Measurements from ENCODE around the gene MKNK1.
A peak's percentile ranks its signal among the peaks of the same experiment; 100 is the strongest.
"Not testable (repeated sequence)": the region's sequence is repeated elsewhere in the genome, so short reads cannot be mapped to it uniquely, and the experiment has no call there.

Gene MKNK1

DNA sequence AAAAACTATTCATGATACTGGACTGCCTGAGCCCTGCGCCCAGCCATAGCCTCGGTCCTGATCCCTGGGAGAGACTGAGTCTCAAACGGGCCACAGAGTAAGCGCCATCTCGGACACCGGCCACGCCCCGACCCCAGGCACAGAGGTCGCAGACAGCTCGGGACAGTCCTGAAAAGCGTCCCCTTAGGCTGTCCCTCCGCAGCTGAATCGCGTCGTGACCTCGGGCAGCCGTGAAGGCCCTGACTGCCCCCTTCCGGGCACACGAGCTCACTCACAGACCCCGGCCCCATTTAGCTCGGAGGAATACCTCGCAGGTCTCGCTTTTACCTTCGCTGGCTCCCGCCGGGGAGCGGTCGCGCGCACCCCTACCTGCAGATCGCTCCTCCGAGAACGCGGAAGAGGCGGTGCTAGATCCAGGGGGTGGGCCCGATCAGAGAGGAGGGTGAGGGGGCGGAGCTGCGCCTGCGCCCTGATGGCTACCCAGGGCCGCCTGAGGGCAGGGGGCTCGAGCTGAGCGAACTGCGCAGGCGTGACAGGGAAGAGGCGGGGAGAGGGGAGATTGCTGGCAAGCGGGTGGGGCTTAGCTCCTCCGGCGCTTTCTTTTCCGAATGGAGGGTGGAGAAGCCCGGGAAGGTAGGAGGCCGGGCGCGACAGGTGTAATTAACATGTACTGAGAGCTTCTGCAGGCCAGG, at the start of gene MKNK1:
Gene MKNK1 (minus strand): TSS at position 411 of the 692 bp plus-strand sequence. CDS start 20,941 bp downstream, outside the sequence.
- peak; percentile 99 for DNase-seq

DNA sequence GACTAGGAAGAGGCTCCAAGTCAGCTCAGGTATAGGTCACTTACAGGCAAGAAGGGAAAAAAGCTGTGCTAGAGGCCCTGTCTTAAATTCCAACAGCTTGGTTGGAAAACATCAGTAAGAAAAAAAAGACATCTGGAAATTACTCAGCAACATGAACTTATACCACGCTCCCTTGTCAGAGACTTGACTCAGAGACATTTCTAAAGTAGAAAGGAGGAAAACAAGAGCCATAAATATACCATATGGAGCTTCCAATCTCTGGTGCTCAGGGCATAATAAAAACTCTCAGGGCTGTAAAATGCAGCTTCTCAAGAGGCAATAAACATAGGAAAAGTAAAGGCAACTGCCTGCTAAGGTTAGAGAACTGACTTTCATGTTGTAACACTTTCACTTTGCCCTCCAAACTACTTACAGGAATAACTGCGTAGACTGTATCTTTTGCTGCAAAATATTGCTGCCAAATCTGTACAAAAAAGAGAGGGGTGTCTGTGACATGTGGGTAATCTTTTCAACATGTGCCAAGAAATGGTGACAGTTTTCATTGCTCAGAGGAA, 49.4 kb upstream of the MKNK1 start:
- DNase-seq, result no peak

DNA sequence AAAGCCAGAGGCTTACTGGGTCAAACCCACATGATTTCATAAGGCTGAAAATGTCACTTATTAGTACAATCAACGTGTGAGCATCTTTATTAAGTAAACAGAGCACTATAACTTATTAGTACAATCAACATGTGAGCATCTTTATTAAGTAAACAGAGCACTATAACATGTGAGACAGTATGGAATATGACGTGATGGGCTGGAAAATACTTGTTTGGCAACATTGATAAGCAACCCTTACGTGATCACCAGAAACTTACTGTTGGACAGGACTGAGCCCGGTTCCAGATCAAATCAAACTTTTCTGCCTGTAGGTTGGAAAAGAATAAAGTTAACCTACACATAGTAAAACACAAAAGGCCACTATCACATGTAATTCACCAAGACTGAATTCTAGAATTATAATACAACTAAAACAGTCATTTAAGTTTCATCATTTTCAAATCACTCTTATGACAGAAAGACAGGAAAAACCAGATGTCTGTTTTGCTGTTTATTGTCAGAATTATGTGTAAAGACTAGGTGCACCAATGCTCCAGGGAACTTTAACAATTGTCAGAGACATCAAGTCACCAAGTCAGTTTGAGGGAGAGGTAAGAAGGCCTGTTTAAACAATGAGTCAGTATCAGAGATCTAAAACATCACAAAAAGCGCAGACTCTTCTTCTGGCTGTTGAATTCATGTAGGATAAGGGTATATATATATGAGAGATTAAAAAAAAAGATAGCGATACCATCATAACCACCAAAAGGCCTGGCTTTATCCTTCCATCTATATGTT, 48.4 kb upstream of the MKNK1 start:
- DNase-seq, result no peak

DNA sequence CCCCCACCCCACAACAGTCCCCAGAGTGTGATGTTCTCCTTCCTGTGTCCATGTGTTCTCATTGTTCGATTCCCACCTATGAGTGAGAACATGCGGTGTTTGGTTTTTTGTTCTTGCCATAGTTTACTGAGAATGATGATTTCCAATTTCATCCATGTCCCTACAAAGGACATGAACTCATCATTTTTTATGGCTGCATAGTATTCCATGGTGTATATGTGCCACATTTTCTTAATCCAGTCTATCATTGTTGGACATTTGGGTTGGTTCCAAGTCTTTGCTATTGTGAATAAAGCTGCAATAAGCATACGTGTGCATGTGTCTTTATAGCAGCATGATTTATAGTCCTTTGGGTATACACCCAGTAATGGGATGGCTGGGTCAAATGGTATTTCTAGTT, 47.1 kb upstream of the MKNK1 start:
- not testable (repeated sequence) for DNase-seq

DNA sequence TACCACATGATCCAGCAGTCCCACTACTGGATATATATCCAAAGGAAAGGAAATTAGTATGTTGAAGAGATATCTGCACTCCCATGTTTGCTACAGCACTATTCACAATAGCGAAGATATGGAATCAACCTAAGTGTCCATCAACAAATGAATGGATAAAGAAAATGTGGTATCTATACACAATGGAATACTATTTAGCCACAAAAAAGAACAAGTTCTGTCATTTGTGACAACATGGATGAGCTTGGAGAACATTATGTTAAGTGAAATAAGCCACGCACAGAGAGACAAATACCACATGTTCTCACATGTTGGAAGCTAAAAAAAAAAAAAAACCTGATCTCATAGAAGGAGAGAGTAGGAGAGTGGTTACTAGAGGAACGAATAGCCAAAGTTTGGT, 46.4 kb upstream of the MKNK1 start:
- DNase-seq, result no peak

DNA sequence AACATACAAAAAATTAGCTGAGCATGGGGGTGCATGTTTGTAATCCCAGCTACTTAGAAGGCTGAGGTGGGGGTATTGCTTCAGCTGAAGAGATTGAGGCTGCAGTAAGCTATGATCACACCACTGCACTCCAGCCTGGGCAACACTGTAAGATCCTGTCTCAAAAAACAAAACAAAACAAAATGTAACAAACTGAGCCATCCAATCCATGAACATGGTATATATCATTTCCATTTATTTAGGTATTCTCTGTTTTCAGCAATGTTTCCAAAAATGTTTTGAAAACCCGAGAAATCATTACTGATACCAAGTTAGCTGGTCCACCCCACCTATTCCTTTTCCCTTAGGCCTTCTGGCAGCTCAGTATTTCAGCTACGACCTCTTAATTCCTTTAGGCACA, 45.7 kb upstream of the MKNK1 start:
- no peak for DNase-seq

DNA sequence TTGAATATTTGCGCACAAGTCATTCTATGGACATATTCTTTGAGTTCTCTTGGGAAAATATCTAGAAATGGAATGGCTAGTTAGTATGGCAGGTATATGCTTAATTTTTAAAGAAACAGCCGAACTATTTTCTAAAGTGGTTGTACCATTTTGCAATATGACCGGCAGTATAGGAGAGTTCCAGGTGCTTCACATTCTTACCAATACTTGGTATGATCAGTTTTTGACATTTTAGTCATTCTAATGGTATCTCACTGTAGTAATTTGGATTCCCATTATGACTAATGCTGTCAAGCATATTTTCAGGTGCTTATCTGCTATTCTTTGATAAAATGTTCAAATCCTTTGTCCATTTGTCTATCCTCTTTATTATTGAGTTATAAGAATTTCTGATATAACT, 43.5 kb upstream of the MKNK1 start:
- no peak for DNase-seq

DNA sequence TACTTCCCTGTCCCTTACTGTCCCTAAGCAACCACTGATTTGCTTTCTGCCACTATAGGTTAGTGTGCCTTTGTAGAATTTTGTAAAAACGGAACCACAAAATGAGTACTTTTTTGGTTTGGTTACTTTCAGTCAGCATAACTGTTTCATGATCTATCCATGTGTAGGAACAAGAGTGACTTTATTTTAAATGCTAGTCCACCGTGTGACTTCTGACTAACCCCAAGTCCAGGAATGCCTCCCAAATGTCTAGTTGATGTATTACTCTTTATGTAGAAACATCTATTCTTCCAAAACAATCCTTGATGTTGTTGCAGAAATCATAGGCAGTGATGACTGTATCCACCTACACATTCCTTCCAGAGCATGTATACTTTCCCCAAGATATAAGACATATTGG, 42.8 kb upstream of the MKNK1 start:
- DNase-seq, result no peak

DNA sequence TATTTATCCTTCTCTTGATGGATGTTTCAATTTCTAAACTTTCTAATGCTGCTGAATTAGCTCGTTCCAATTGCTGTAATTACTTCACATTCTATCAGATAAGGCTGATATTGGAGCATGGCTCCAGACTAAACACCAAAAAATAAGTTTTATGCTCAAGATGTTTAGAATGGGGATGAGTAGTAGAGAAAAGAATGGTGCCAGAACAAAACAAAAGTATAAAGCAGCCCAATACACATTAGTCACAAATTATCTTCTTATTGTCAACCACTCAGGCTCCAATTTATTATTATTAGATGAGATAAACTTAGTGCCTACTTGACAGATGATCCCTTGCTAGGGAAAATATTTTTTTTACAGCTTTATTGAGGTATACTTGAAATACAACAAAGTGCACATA, 42.3 kb upstream of the MKNK1 start:
- DNase-seq, result no peak

DNA sequence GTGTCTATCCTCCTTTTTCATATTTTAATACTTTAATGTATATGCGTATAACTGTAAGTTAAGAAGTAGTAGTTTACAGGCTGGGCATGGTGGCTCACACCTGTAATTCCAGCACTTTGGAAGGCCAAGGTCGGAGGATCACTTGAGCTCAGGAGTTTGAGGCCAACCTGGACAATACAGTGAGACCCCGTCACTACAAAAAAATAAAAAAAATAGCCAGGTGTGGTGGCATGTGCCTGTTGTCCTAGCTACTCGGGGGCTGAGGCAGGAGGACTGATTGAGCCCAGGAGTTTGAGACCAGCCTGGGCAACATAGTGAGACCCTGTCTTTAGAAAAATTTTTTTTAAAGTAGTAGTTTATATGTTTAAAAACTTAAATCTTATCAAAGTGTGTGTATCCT, 41.7 kb upstream of the MKNK1 start:
- no peak for DNase-seq

DNA sequence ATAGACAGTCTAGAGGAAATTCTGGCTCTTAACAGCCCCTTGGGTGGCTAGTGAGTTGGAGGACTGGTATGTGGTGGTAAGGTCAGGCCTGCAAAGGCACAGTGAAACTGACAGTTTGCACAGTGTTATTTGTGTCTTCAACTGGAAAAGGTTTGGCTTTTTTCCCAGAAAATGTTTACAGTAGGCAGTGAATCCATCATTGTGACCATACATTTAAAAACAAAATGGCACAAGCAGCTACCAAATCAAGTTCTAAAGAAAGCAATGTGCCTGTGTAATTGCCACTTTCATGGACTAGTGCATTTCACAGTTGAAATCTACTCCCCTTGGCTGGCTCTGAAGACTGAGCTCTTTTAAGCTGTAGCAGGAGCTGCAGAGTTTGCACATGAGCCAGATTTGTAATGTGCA, 39.3 kb upstream of the MKNK1 start:
- DNase-seq, result no peak

DNA sequence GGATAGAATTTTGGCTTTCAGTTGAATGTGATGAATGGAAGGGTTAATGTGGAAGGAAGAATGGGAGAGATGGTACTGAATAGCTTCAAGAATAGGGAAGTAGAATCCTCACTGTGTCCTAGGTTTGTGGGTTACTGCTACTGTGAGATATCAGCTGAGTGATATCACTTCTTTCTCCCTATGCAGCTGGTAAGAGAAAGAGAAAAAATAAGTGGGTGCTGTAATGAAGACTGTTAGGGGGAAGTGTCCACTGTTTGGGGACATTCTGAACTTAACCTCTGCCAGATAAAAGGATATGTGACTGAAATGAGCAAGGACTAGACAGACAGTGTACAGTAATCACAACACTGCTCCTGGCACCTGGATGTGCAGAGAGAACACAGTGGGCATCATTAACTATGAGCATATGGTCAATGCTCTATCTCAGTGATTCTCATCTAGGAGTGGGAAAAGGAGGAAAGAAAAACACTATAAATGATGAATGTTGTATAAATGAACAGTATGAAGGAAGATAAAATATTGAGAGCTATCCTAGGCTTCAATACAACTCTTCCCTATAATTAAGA, 38.1 kb upstream of the MKNK1 start:
- no peak for DNase-seq

DNA sequence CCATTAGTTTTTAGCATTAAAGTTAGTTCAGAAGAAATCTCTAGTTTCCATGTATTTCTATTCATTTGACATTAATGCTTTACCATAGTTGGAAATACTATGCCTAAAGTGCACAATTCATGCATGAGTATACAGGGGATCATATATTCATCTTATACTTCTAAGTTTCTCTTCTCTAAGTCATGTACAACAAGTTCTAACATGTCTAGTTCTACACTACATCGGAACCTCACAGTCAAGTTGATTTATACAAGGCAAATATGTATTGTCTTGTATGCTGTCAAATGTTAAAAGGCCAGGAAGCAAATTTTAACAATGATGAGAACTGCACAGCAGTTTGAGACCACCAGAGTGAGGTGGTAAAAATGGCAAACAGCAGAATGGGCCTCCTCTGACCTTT, 35.5 kb upstream of the MKNK1 start:
- no peak for DNase-seq

DNA sequence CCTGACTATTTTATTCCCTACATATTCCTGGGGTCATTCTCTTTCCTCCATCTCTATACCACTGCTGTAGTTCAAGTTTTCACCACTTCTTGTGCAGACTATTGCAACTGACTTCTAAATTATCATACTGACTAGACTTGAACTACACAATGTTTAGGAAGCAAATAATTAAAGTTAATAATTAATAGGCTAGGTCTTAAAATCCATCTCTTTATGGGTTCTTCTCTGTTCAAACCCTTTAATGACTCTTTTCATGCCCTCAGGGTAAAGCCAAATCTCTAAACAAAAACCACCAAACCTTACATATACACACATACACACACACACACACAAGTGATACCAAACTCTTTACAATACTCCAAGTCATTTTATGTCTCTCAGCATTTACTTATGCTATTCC, 34.9 kb upstream of the MKNK1 start:
- no peak for DNase-seq

DNA sequence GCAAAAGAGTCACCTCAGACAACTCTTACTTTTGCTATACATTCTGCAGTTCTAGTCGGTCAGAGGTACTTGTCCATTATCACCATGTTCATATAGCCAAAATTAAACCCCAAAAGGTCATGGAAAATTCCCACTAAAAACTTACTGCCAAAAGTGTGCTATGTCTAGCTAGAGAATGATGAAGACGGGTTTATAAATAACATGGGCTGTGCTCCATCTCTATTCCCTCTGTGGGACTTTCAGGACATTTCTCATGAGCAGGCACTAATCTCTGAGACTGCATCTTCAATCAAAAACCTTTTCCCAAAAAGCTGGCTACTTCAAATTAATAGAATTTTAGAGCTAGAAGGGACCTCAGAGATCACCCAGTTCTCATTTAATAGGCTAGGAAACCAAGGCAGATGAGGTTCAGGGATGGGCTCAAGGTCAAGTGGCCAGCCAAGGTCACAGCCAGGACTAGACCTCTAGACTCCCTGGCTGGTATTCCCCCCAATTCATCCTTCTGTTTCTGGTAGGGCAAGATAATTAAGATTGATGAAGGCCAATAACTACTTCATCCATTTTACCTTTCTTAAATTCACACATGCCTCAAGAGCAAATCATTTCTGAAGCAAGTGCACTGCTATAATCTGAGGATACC, 33.5 kb upstream of the MKNK1 start:
- DNase-seq, result no peak

DNA sequence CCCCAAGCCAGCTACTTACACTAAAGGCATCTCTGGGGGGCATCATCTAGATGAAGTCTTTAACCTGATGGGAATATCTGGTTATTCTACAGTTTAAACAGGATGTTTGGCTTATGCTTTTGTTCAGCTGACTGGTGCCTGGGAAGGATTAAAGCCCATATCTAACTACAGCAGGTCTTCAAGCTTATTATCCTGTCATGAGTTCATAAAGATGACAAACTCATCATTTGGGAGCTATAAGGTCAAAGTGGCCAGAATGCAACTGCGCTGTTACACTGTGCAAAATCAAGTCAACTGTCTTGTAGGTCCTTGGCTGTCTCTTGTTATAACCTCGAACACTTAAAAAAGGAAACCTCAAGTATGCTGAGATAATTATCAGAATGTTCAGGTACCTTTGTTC, 31.1 kb upstream of the MKNK1 start:
- no peak for DNase-seq

DNA sequence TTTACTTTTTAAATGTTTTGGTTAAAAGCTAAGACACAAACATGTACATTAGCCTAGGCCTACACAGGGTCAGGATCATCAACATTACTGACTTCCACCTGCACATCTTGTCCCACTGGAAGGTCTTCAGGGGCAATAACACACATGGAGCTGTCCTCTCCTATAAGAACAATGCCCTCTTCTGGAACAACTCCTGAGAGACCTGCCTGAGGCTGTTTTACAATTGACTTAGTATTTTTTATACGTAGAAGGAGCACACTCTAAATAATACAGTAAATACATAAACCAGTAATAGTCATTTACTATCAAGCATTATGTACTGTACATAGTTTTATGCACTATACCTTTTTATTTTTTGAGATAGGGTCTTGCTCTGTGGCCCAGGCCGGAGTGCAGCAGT, 26.7 kb upstream of the MKNK1 start:
- DNase-seq, result no peak

DNA sequence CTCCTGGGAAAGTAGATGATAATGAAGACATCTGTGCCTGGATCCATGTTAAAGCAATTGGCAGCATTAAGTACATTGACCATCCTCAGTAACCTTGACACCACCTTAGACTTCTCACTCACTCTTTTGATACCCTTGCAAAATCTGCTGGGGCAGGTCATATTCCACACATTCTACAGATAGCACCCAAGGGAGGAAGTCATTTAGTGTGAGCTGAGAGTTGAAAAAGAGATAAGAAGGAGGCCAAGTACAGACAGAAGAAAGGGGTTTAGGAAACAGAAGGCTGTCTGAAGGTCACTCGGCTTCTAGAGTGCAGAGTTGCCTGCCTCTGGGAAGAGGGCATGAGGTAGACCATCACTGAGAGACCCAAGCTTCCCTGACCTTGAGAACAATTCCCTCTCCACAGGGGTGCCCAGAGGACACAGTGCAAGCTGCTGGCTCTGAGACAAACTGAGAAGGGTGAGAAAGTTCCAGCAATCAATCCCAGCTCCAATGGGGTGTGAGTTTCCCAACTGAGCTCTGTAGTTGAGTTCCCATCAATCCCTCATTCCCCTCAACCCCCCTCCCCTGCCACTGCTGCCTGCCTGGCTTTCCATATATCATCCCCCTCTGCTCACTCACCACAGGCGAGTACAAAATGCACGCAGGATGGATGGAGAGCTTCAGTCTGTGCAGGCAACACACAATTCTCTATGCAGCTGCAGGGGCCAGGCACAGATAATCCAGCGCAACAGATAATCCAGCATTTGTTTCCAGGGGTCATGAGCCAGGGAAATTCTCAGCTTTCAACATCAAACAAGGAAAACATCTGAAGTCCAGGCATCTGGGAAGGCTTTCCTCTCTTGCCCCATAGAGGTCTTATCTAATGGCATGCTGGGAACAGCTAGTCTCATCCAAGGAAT, 19.9 kb upstream of the MKNK1 start:
- peak; percentile 24 for DNase-seq

DNA sequence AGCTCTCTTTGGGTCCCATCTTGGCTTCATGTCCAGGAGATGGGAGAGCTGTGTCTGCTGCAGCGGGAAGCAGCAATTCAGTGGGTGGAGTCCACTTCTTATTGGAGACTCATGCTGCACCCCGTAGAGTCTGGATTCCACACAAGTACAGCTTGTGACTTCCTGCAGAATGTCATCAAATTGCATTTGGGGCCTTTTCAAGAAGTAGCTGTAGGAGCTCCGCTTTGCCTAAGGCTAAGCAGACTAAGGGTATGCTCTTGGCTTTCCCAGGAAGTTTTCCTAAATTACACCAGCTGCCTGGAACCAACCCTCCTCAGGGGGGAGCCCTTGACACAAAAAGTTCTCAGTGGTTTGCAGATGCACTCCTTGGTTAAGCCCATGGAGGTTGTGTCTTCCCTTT, 18.3 kb upstream of the MKNK1 start:
- DNase-seq, result peak; percentile 54

DNA sequence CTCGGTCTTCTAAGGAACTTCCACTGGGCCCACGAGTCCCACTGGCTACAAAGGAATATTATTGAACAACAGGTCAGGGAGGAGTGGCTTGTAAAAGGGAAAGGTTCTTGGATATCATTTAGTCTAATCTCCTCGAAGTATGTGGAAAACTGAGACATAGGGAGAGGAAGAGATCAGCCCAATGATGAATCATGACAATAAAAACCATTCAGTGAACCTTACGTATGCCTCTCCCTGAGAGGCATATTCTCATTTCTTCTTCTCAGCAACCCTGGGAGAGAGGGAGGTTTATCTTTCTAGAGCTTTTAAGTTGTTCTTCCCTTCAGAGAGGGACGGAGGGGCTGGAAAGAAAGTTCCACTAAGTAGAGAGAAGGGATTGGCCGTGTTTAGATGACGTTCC, 17.9 kb upstream of the MKNK1 start:
- DNase-seq, result no peak

DNA sequence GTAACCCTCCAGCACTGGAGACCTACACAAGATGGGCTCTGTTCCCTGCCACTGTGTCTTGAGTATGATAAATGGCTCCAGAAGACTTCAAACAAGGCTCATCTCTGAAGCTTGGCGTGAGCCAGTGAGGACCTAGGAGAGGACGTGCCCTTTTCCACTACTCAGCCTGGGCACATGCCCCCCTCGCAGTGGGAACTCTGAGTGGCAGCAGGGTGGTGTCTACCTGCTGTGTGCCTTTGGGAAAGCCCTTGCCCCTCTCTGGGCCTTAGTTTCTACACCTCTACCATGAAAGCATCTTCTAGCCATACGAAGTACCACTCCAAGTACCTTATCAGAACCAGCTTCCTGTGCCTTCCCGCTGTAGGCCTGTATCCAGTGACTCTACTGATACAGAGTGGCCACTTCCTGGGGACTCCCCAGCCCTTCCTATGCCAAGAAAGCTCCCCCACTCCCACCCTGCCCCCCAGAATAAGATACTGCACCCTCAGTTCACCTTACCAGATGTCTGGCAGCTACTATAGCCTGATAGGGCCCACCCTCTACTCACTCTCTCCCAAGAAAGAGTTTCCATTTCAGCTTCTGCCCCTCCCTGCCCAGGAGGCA, 15.7 kb upstream of the MKNK1 start:
- no peak for DNase-seq

Data from NCI-H82 (cell line).